ENCODE measurements around the gene GOLGA6L10.
"Not testable (repeated sequence)": the region's sequence is repeated elsewhere in the genome, so short reads cannot be mapped to it uniquely, and the experiment has no call there.

The GOLGA6L10 gene

GRCh38 chr15:82342632-82343374 is 6.5 kb downstream of the GOLGA6L10 start:
- DNase-seq (ENCODE audit: low read depth): not testable (repeated sequence)

- DNase-seq (ENCODE audit: low read depth): not testable (repeated sequence)
Observed at GRCh38 chr15:82338573-82338972, 10.7 kb downstream of the GOLGA6L10 start.

- not testable (repeated sequence) for DNase-seq (ENCODE audit: low read depth)
Observed at GRCh38 chr15:82338053-82338452, 11.2 kb downstream of the GOLGA6L10 start.

- not testable (repeated sequence) for DNase-seq (ENCODE audit: low read depth)
Observed at GRCh38 chr15:82337051-82337450, 12.2 kb downstream of the GOLGA6L10 start.

- DNase-seq (ENCODE audit: low read depth): not testable (repeated sequence)
Observed at GRCh38 chr15:82336180-82336647, 13.1 kb downstream of the GOLGA6L10 start.

- DNase-seq (ENCODE audit: low read depth): not testable (repeated sequence)
Observed at GRCh38 chr15:82335006-82335405, 14.3 kb downstream of the GOLGA6L10 start.

GRCh38 chr15:82334554-82334932 is 14.7 kb downstream of the GOLGA6L10 start:
- not testable (repeated sequence) for DNase-seq (ENCODE audit: low read depth)

- DNase-seq (ENCODE audit: low read depth): not testable (repeated sequence)
Observed at GRCh38 chr15:82333603-82334553, 15.4 kb downstream of the GOLGA6L10 start.

- not testable (repeated sequence) for DNase-seq (ENCODE audit: low read depth)
Observed at GRCh38 chr15:82332711-82333602, 16.3 kb downstream of the GOLGA6L10 start.

GRCh38 chr15:82331576-82332304 is 17.5 kb downstream of the GOLGA6L10 start:
- not testable (repeated sequence) for DNase-seq (ENCODE audit: low read depth)

- DNase-seq (ENCODE audit: low read depth): not testable (repeated sequence)
Observed at GRCh38 chr15:82330921-82331320, 18.4 kb downstream of the GOLGA6L10 start.

GRCh38 chr15:82329039-82329438 is 20.2 kb downstream of the GOLGA6L10 start:
- DNase-seq (ENCODE audit: low read depth): not testable (repeated sequence)

GRCh38 chr15:82327372-82327771 is 21.9 kb downstream of the GOLGA6L10 start:
- not testable (repeated sequence) for DNase-seq (ENCODE audit: low read depth)

GRCh38 chr15:82326896-82327295 is 22.4 kb downstream of the GOLGA6L10 start:
- not testable (repeated sequence) for DNase-seq (ENCODE audit: low read depth)

GRCh38 chr15:82325646-82326045 is 23.6 kb downstream of the GOLGA6L10 start:
- DNase-seq (ENCODE audit: low read depth): not testable (repeated sequence)

- not testable (repeated sequence) for DNase-seq (ENCODE audit: low read depth)
Observed at GRCh38 chr15:82324831-82325230, 24.4 kb downstream of the GOLGA6L10 start.

- DNase-seq (ENCODE audit: low read depth): not testable (repeated sequence)
Observed at GRCh38 chr15:82322488-82322887, 26.8 kb downstream of the GOLGA6L10 start.

- not testable (repeated sequence) for DNase-seq (ENCODE audit: low read depth)
Observed at GRCh38 chr15:82320861-82321260, 28.4 kb downstream of the GOLGA6L10 start.

- DNase-seq (ENCODE audit: low read depth): not testable (repeated sequence)
Observed at GRCh38 chr15:82319522-82320278, 29.6 kb downstream of the GOLGA6L10 start.

GRCh38 chr15:82318281-82318680 is 31.0 kb downstream of the GOLGA6L10 start:
- DNase-seq (ENCODE audit: low read depth): not testable (repeated sequence)

All from GM04503 (cell line).